Superior temporal gyrus (tissue), 1 donor: Measurements from ENCODE around the gene GSK3B.

ENCODE experiments used
- DNase-seq: peaks from one replicate; pipeline ENCODE4 v3.0.0-alpha.2; 2016; ENCODE audit errors: extremely low spot score

The GSK3B gene

DNA sequence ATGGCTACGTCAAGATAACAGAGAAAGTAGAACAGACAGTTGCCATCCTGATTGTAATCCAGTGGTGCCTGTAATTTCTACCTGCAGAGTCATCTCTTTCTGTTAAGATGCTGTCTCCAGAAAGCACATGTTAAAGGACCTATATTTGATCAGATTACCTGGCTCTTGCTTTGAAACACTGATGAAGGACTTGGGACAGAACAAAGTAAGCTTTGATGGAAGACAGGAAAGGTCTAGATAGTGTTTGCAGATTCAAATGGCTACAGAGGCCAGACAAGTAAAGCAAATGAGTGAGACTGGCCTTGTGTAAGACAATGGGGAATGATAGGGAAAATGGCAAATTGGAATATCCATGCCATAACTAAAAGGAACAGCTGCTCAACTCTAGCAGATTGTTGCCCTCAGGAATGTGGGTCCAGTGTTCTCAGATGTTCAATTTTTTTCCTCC lies 1.8 kb upstream of the GSK3B start:
- no peak for DNase-seq

DNA sequence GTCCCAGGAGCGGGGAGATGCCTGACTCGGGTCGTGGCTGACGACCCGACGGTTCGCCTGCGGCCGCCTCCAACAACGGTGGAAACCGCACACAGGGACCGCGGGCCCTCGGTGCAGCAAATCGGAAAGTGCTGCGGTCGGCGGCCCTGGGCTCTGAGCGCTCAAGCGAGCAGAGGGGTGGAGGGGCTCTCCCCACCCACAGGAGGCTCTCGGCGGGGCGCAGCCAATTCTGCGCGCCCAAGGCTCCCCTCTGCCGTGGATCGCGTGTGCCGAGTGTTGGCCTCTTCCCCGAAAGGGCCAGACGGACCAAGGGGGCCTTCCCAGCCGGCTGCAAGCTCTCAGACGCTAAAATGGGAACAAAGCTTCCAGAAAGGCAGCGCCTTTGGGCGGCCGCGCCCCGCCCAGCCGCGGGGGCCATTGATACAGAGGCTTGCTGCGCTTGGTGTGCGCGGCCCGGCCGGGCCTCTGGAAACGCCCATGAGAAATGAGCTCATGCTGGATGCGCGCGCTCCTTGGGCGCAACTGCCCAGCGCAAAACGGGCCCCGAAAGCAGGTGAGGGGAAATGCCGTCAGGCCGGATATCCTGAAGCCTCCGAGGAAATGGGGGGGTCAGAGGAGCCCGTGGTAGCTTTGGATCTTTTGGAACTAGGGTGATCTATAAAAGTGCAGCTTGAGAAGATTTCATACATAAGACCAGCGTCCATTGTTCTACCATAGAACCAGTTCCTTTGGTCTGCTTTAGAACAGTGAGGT lies 1.2 kb upstream of the GSK3B start:
- DNase-seq = peak; percentile 79

DNA sequence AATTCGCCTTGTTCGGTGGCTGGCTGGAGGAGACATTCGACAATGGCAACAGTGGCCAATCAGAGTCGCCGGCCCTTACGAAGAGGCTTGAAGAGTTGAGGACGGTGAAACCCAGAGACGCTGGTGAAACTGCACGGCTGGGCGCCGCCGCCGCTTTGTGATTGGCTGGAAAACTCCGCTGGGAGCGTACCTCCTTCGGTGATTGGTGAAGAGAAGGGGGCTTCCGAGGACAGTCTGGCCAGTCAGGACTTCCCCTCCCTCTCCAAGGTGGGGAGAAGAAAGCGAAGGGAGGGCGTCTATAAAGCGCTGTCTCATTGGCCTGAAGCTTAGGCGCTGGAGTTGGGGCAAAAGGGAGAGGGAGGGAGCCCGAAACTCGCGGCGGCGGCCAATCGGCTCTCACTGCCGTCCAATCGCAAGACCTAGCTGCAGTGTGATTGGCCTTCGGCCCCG lies 554 bp upstream of the GSK3B start:
- DNase-seq = peak; percentile 100

DNA sequence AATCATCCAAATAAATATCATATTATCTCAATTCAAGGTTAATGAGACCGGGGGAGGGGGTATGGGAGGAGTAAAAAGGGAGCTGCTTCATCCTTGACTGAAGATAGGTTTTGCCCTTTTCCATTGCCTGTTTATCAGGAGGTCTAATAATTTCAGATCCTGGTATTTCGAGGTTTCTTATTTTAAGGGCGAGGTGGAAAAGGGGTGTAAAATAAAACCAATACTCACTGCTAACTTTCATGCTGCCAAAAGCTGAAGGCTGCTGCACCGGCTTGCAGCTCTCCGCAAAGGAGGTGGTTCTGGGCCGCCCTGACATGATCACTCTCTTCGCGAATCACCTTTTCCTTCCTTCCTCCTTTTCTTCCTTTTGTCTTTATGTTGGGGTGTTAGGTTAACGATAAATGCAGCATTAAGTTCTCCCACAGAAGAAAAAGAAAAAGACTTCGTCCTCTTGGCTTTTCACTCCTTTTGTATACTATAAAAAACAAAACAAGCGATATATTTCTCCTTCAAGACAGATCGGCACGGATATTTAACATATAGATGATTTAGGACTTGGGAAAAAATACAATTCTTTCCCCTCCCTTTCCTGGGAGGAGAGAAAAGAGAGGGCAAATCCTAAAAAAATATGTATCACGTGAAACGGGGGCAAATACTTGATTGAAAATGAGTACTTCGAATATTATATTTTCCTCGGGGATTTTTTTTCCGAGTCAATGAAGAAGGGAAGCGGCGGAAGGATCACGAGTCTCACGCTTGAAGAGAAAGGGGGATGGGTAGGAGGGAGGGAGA lies 932 bp downstream of the GSK3B start:
- DNase-seq = peak; percentile 77

DNA sequence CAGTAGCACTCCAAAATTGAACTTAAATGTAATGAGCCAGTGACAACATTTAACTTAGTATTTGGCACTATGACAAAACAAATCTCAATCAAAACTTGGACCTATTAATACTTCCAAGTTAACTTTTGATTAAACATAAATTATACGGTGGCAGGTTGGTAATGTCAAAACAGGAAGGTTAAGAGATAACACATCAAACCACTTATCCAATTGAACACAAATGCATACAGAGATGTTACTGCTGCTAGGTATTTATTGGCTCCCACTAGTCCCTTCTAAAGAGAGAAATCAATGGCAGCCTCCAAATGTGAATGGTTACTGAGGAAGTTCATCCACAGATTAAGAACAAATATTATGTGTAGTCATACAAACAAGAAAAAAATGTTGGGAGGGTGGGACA lies 1.8 kb downstream of the GSK3B start:
- peak; percentile 40 for DNase-seq

DNA sequence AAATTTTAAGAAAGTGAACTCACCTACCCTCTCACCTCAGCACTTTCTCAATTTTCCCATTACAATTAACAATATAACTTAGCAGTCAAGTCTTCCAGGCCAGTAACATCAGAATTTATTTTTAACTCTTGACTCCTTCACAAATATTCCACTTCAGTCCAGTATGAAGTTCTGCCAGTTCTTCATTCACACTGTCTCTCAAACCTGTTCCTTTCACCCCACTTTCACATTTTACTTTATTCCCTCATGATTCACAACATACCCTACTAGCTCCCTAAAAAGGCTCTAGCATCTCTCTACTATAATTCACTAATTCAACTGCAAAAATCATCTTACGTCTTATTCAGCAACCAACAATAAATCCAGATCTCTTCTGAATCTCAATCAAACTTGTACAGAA lies 3.8 kb downstream of the GSK3B start:
- DNase-seq = no peak

DNA sequence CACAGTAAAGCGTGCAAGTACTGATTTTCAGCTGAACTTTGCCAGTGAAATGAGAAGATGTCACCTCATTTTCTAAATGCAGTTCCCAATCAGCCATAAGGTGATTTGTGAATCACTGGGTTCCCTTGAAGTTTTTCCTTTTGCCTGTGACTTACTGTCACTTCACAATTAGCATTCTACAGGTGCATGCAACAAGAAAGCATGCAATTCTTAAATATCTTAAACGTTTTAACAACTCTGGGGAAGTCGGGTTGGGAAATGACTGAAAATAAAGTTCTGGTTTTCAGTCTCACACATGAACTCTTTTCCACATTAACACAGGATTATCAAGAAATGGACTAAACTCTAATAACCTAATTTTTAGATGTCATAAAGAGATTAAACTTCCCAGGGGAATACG lies 5.2 kb downstream of the GSK3B start:
- no peak for DNase-seq

DNA sequence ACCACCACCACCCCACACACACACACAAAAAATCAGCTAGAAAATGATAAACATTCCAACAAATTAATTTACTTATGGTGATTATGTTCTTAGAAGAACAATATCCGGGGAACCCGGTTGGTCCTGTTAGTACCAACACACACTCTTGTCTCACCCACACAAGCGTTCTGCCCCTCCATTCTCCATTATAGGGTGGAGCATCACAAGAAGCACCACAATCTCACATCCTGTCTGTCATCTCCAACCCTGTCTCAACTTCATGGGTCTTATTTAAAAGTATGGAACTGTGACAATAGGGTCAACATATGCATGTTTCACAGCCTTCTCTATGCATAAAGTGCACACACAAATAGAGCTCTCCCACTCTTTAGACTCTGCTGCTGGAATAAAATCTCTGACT lies 5.6 kb downstream of the GSK3B start:
- DNase-seq = no peak

DNA sequence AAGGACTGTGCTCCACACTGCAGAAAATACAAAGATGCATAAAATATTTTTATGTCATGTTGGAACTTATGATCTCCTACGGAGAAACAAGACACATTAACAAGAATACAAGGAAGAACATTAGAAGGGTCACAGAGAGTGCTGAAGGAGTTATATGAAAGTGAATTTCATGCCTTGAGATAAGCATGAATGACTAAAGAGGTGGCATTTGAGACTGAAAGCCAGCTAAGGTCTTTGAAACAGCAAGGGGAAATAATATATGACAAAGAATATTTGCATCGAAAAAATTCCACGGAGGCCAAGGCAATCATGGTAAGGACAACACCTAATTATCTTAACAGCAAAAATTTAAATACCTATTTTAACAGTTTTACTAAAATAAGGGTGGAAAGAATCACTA lies 12.5 kb downstream of the GSK3B start:
- no peak for DNase-seq

DNA sequence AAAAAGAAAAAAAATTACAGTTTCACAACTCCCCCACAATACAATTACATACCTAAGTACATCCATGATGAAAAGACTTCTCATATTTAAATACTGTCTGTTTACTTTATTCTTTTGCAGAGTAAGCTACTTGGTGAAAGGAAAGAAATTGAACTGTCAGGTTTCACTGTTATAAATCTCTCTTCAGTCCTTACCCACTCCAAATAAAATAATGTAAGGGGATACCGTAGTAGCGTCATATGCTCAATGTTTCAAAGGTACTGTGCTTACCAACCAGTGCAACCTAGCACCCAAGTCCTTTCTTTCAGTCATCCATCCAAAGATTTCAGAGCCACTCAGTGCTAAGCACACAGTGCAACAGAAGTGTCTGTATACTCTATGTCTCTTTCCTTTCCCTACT lies 13.4 kb downstream of the GSK3B start:
- no peak for DNase-seq

DNA sequence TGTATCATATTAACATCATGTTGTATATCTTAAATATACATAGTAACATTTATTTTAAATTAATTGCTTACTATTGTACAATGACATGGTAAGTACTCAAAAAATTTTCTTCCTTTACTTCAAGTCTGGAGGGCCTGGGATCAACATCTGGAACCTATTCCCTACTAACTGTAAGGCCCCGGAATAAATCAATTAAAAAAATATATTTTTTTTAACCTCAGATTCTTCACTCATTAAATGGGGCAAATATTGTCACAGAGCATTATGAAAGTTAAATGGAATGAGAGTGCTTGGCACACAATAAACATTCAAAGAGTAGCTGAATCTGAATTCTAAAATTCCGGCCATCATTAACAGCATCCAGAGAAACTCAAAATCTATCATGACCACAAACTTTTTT lies 16.5 kb downstream of the GSK3B start:
- DNase-seq = no peak

DNA sequence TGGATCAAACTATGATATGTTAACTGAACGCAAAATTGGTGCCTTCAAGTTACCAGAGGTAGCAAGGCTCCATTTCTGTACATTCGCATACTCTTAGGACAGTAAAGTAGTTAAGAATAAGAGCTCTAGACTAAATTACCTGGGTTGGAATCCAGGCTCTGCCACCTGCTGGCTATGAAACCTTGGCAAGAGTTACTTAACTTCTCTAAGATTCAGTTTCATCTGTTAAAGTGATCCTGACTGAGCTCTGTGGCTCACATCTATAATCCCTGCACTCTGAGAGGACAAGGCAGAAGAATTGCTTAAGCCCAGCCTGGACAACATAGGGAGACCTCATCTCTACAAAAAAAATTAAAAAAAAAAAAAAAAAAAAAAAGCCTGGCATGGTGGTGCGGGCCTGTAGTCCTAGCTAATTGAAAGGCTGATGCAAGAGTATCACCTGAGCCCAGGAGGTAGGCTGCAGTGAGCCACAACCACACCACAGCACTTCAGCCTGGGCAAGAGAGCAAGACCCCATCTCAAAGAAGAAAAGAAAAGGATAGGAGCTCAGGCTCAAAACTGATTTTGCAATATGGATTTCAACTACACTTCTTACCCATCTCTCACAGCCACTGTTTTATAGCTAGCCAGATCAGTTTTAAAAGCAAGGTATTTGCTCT lies 21.3 kb downstream of the GSK3B start:
- no peak for DNase-seq

DNA sequence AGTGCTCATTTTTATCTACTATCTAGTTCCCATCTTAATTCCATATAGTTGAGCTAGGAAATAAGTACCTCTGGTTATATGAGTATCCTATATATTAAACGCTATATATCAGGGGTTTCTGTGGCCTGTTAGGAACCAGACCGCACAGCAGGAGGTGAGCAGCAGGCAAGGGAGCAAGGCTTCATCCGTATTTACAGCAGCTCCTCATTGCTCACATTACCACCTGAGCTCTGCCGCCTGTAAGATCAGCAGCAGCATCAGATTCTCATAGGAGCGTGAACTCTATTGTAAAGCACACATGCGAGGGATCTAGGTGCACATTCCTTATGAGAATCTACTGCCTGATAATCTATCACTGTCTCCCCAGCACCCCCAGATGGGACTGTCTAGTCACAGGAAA lies 23.0 kb downstream of the GSK3B start:
- DNase-seq = no peak

DNA sequence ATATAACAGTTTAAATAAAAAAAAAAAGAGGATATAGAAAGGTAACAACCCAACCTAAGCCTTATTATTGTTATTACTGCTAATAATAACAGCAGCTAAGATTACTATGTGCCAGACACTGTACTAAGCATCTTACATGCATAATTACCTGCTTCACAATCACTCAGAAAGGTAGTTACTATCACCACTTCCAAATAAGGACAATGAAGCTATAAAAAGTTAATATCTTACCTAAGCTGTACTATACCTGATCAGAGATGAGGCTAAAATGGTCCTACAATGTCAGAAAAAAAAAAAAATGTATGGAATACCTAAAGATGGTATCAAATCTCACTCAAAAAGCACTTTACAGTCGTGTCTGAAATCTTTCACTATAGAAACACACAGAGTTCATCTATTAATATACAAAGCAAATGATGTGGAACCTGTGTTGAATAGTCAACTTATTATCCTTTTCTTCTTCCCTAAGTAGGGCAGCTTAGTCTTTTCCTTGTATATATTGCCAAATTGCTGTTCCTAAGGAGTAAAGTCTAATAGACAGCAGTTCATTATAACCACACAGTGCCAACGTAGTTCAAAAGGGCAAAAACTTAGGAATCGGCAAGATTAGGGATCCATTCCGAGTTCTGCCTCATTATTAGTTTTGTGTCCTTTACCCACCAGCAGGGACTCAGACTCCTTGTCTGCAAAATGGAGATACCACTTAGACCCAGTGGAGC lies 23.8 kb downstream of the GSK3B start:
- DNase-seq = no peak

DNA sequence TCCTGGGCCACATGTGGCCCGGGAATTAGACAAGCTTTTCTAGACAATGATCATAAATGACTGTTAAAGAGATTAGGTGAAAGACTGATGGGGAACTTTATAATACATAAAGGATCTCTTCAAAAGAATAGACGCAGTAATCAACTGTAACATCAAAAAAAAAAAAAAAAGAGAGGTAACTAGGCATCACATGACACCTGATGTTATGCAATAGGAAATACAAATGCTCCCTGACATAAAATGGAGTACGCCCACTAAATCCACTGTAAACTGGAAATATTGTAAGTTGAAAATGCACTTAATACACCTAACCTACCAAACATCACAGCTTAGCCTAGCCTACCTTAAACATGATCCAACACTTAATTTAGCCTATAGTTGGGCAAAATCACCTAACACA lies 27.2 kb downstream of the GSK3B start:
- no peak for DNase-seq

DNA sequence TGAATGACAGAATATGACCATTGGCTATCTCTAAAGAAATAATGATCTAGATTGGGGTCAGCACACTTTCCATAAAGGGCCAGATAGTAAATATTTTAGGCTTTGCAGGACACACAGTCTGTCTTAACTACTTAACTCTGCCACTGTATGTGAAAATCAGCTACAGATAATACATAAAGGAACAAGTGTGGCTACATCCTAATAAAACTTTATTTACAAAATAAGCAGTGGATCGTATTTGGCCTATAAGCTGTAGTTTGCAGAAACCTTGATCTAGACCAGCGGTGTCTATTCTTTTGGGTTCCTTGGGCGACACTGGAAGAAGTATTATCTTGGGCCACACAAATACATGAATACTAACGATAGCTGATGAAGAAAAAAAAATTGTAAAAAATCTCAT lies 27.6 kb downstream of the GSK3B start:
- DNase-seq = no peak

DNA sequence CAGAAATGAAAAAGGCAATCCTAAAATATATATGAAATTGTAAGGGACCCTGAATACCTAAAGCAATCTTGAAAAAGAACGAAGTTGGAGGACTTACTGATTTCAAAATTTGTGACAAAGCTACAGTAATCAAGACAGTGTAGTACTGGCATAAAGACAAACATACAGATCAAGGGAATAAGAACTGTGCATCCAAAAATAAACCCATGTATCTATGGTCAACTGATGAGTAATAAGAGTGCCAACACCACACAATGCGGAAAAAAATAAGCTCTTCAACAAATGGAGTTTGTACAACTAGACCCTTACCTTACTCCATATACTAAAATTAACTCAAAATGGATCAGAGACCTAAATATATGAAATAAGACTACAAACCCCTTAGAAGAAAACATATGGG lies 29.6 kb downstream of the GSK3B start:
- no peak for DNase-seq

DNA sequence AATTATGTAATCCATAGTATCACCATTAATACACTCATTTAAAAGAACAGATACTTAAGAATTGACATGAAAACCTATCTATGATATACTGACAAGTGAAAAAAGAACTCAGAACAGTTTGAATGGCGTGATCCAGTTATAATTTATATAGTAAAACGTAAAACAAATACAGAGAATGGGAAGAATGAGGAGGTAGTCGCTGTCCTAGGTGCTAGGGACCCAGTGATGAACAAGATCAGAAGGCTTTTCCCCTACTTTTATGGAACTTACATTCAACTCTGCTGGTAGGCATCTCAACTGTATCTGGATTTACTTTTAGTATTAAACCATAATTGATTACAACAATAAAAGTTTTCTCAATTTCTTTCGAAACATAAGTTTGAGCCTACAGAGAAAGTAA lies 31.8 kb downstream of the GSK3B start:
- no peak for DNase-seq

DNA sequence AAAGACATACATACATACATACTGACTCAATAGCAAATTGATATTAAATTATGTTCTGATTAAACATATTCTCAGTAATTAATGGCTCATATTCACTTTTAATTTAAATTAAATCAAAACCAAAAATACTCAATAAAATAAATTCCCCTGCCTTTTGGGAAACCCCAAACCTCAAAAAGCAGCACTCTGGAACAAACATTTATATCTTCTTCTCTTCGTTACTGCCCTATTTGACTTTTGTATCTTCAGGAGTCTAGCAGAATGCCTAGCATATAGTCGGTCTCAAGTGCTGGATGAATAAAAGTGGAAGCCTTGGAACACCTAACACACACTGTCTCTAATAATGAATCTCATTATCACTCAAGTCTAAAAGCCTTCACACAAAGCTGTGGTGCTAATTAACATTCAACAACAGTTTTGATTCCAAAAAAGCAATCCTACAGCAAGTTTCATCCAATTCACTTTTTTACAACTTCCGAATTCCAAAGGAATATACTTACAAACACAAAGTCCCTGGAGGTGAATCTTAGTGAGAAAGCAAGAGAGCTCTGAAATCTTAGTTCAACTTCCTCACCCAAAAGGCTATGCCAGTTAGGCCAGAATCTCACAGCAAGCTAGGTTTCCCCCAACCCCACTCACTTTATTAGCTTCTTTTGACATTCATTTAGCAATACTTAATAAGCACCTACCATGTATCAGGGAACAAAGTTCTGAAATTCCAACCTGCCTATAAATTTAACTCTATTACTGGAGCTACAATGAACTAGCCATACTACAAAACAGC lies 35.0 kb downstream of the GSK3B start:
- no peak for DNase-seq

DNA sequence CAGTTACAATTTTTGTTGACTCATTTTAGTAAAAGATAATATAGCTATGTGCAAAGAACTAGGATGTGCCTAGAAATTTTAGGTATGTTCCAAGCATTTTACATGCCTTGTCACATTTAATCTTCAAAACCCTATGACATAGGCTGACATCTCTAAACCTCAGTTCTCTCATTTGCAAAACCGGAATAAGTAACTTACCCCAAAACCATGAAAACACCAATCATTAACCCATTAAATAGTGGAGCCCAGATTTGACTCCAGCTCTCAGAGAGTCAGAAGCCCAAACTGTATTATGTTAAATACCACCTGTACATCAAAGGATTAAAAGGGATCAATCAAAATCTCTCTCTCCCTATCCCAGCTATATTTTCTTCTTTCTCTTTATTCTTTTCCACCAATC lies 36.6 kb downstream of the GSK3B start:
- no peak for DNase-seq

DNA sequence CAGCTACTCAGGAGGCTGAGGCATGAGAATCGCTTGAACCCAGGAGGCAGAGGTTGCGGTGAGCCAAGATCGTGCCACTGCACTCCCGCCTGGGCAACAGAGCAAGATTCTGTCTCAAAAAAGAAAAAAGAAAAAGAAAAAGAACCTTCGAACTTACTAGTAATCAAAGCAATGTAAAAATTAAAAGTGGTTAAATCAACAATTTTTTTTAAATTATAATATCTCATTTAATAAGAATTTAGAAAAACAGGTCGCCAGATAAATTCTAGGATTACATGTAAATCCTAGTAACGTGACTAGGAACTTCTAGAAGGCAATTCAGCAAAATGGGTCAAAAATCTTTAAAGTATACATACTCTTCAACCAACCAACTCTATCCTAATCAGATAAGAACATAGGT lies 37.2 kb downstream of the GSK3B start:
- no peak for DNase-seq
